ENCODE results near the gene DLAT.
A peak's percentile ranks its signal among the peaks of the same experiment; 100 is the strongest.
"Not testable (repeated sequence)": the region's sequence is repeated elsewhere in the genome, so short reads cannot be mapped to it uniquely, and the experiment has no call there.

The DLAT gene

DNA sequence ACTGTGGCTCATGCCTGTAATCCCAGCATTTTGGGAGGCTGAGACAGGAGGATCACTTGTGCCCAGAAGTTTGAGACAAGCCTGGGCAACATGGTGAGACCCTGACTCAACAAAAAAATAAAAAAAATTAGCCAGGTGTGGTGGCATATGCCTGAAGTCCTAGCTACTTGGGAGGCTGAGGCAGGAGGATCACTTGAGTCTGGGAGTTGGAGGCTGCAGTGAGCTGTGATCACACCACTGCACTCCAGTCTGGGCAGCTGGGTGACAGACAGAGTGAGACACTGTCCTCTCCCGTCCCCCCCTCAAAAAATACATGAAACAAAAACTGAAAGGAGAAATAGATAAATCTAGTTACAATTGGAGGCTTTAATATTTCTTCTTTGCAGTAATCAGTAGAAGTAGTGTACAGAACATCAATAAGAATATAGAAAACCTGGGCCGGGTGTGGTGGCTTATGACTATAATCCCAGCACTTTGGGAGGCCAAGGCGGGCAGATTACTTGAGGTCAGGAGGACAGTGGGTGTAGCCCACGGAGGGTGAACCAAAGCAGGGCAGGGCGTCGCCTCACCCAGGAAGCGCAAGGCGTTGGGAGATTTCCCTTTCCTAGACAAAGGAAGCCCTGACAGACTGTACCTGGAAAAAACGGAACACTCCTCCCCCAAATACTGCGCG is 19.6 kb upstream of the DLAT start:
- no peak for DNase-seq (ENCODE audit: low spot score)

DNA sequence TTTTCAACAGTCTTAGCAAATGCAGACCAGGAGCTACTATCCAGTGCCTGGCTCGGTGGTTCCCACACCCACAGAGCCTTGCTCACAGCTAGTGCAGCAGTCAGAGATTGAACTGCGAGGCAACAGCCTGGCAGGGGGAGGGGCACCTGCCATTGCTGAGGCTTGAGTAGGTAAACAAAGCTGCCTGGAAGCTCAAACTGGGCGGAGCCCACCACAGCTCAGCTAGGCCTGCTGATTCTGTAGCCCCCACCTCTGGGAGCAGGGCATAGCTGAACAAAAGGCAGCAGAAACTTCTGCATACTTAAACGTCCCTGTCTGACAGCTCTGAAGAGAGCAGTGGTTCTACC is 19.1 kb upstream of the DLAT start:
- DNase-seq (ENCODE audit: low spot score), result not testable (repeated sequence)

DNA sequence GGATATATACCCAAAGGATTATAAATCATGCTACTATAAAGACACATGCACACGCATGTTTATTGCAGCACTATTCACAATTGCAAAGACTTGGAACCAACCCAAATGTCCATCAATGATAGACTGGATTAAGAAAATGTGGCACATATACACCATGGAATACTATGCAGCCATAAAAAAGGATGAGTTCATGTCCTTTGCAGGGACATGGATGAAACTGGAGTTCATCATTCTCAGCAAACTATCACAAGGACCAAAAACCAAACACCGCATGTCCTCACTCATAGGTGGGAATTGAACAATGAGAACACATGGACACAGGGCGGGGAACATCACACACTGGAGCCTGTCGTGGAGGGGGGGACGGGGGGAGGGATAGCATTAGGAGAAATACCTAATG is 13.8 kb upstream of the DLAT start:
- DNase-seq (ENCODE audit: low spot score), result not testable (repeated sequence)

DNA sequence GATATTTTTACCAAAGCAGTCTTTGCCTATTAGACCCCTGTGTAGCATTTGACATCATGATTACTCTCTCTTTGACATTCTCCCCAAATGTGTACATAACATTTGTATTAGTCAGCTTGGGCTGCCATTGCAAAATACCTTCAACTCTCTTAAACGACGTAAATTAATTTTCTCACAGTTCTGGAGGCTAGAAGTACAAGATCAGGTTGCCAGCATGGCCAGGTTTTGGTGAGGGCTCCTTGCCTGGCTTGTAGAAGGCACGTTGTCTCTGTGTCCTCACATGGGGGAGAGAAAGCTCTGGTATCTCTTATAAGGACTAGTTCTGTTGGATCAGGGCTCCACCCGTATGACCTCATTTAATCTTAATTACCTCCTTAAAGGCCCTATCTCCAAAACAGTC is 12.3 kb upstream of the DLAT start:
- no peak for DNase-seq (ENCODE audit: low spot score)

DNA sequence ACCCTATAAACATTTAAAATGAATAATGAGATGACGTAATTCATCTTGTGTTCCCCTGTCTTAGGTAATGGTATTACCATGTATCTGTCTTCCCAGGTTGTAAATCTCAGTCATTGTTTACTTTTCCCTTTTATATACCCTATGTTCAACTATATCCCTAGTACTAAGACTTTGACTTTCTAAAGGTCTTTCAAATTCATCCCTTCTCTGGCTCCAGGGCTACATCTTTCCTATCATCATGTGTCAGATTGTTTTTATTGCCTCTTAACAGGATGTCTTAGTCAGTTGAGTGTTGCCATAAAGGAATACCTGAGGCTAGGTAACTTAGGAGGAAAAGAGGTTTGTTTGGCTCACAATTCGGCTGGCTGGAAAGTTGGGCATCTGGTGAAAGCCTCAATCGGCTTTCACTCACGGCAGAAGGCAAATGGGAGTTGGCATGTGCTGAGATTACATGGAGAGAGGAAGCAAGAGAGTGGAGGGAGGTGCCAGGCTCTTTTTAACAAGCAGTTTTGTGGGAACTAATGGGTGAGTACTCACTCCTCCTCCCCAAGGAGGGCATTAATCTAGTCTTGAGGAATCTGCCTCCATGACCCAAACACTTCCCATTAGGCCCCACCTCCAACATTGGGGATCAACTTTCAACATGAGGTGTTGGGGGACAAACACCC is 11.6 kb upstream of the DLAT start:
- DNase-seq (ENCODE audit: low spot score), result no peak

DNA sequence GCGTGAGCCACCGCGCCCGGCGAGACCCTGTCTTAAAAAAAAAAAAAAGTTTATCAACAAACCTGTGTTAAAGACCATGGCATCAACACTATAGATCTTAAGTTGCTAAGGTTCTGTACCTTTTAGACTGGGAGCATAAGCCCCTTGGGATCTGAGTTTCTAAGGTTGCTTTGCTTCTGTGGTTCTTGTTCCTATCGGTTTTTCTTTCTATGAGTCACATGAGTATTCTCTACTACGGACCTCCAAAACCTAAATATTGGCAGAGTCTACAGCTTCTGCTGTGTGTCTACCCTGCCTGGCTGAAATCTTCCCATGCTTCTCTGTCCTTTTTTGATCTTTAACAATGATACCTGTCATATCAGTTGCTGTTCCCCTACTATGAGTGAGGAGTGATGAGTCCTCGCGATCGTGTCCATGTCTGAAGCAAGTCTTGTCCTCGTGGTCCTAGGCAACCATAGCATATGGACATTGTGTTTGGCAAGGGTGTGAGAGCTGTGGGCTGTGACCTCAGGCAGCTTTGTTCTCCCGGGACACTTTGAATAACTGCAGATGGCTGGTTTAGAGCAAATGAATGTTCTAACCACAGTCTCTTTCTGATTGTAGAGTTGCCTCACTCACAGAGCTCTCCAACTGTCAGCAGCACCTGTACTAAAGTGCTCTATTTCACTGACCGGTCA is 9.0 kb upstream of the DLAT start:
- DNase-seq (ENCODE audit: low spot score), result no peak

DNA sequence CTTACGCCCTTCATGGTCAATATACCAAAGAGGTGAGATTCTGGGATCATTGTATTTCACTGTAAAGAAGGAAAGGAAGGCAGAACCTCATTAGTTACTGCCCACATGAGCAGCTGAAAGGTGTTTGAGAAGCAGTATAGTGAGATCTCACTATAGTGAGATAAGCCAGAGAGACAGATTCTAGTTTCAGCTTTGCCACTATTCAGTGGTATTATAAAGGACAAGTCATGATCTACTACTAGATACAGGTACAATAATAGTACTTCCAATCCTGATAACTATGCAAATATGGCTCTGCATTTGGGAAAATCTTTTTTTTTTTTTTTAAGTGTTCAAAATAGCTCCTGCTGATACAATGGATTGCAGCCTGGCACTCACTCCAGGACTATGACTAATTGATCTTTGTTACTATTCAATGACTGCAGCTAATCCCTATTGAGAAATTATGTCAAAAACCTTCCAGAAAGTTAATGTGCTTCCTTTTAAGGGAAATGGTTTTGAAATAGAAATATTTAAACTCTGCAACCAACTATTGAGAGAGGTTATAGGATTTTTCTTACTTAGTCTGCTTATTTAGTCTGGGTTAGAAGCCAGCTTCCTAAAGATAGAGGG is 8.3 kb upstream of the DLAT start:
- DNase-seq (ENCODE audit: low spot score), result peak; percentile 21

DNA sequence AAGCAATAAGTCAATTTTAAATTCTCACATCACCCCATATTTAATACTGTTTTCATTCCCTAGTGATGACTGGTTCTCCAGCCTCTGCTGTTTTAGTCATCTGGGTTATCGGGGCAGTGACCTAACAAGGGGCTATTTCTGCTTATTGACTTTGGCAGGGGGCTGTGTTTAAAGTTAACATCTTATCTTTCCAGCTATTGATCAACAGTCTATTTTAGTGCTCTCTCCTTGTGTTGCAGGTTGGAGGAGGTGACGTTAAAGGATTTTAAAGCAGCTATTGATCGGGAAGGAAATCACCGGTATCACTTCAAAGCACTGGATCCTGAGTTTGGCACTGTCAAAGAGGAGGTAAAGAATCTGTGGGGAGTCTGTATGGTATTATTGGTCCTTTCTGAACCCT is 7.7 kb upstream of the DLAT start:
- no peak for DNase-seq (ENCODE audit: low spot score)

DNA sequence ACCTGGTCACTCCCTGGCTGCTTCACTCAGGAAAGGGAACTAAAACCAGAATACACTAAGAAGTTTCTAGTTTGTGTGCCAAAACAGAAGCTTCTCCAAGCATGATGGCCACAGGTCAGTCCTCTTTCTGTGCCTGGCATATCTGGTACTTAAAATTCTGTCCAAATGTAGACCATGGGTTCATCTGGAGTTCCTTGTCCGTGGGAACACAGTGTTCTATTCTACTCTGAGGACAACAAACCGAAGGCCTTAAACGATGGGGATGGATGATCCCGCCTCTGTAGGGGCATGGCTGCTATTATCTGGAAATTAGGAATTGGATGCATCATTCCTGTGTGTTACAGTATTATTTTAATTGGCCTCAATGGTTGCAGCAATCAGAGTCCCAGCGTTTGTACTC is 6.1 kb upstream of the DLAT start:
- DNase-seq (ENCODE audit: low spot score), result no peak

DNA sequence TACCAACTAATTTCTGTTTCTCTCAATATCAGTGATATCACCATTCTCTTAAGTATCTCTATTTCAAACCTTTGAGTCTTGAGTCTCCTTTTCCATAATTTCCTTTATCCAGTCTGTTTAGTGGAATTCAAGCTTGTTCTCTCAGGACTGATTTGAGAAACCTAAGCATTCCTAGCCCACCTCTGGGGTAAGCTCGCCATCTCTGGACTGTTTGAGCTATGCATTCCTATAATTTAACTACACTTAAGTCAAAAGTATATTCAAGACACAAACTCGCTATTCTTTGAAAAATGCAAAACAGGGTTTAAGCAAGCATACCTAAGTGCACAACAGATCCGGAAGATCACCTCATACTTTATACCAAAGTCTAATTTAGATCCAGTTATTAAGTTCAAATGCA is 2.1 kb upstream of the DLAT start:
- no peak for DNase-seq (ENCODE audit: low spot score)

DNA sequence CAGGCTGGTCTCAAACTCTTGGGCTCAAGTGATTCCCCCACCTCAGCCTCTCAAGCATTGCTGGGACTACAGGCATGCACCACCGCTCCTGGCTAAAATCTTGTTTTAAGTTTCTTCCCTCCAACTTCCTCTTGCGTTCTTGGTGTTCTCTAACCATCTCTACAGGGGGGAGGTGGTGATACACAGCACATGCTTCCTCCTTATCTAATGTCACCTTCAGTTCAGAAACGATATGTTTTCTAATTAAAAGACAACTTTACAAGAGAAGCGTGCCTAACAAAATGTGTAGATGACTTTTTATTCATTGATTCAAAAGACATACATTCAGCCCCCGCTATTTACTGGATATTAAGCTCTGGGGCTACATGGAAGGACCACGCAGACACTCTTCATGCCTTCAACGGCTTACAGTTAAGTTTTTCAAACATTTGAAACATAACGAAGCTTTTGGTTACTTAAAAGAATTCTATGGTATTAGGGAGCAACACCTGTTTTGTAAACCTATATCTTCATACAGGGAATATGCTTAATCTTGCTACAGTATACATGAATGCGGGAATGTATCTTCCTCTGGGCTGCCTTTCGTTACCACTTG is 933 bp upstream of the DLAT start:
- peak; percentile 17 for DNase-seq (ENCODE audit: low spot score)

DNA sequence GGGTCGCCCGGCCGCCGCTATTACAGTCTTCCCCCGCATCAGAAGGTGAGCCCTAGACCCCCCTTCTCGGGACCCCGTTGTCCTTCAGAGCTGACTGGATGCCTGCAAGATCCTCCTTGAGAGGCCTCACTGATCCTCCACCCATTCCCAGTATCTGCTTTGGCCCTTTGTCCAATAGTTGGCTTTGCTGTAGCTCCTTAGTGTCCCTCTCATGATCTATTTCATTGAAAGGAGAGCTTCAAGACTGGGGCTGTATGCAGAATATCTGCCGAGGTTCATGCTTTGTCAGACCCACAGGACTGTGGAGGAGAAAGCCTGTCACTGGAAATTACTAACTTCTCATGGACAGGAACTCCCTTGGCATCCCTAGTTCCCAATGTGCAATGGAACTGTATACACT is 499 bp downstream of the DLAT start:
- DNase-seq (ENCODE audit: low spot score), result peak; percentile 24

DNA sequence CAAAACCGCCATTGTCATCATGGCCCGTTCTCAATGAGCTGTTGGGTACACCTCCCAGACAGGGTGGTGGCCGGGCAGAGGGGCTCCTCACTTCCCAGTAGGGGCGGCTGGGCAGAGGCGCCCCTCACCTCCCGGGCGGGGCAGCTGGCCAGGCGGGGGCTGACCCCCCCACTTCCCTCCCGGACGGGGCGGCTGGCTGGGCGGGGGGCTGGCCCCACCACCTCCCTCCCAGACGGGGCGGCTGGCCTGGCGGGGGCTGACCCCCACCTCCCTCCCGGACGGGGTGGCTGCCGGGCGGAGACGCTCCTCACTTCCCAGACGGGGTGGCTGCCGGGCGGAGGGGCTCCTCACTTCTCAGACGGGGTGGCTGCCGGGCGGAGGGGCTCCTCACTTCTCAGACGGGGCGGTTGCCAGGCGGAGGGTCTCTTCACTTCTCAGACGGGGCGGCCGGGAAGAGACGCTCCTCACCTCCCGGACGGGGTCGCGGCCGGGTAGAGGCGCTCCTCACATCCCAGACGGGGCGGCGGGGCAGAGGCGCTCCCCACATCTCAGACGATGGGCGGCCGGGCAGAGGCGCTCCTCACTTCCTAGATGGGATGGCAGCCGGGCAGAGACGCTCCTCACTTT is 1.7 kb downstream of the DLAT start:
- DNase-seq (ENCODE audit: low spot score), result not testable (repeated sequence)

DNA sequence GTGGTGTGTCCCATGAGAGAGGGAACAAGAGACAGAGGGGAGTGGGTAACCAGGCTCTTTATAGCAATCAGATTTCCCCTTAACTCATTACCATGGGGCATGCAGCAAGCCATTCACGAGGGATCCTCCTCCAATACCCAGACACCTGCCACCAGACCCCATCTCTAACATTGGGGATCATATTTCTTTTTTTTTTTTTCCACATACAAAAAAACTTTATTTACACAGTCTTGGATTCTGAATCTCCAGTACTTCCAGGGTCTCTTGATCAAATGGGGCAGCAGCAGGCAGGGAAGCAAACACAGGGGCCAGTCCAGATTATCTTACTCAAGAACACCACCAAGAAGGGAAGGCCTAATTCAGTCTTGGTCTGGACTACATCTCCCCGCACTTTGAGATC is 4.3 kb downstream of the DLAT start:
- no peak for DNase-seq (ENCODE audit: low spot score)

DNA sequence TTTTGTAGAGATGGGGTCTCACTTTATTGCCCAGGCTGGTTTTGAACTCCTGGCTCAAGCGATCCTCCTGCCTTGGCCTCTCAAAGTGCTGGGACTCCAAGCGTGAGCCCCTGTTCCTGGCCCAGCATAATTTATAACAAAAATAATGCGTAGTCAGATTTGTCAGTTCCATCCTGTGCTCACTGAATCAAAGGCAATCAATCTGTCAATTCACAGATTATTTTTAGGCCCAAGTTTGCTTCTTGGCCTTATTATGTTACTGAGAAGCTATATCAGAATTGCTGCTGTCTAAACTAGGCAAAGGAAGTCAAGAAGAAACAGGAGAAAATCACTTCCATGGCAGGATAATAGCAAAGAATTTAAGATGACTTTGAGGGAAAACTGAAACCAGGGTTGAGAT is 8.7 kb downstream of the DLAT start:
- DNase-seq (ENCODE audit: low spot score), result no peak

DNA sequence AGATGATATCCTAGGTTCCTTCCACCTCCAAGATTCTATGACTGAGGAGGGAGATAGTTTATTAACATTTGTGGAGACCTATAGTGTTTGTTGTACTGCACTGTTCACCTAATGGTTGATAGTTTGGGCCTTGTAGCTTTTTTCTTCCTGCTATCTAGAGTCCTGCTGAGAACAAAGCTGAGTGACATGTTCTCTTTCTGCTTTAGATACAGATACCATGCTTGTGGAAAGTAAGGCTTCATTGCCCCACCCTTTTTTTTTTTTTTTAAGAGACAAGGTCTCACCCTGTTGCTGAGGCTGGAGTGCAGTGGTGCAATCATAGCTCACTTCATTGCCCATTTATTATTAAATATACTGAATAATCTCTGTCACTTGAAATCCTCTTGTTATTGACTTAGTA is 12.3 kb downstream of the DLAT start:
- DNase-seq (ENCODE audit: low spot score), result no peak

DNA sequence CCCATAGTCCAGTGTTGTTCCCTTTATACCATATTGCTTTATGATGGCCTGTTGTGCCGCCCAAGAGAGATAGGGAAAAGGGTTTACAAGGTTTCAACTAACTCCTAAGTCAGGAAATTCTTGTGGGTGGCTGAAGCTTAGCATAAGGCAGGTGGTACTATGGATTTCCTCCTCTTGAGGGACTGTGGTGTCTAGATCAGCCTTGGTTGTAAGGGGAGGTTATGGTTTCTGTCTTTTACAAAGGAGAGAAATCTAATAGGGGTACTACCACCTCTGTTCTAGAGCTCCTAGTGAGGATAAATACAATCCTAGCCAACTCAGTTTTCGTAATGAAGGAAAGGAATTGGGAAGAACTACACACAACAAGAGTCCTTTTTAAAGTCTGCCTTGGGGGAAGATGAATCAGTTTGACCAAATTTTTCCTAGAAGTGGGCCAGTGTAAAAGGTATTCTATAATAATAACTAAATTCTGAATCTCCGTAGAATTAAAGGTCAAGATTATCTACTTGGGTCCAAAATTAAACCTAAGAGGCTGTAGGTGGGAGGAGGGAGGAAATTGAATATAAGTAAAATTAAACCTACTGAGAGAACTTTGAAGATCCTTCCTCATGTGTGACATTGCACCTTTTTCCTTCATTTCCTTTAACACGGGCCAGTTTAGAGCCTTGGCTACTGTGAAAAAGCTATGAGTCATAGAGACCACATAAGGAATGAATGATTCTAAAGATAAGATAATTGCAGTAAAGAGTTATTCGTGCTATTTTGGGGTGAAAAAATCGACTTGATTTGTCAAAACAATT is 17.2 kb downstream of the DLAT start:
- peak; percentile 45 for DNase-seq (ENCODE audit: low spot score)

DNA sequence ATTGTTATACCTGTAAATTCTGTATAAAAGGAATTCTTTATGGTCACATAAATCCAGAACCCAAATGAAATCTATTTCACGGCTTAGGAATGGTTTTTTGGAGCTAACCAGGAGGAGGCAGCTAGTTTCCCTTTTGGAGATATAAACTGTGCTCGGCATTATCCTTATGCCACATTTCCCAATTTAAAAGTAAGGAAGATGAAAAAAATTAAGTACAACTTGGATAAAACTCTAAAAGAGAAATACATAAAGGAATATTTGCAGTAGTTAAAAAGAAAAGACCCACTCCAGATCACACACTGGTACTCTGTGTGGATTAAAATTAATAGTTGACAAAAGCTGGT is 17.7 kb downstream of the DLAT start:
- DNase-seq (ENCODE audit: low spot score), result no peak

DNA sequence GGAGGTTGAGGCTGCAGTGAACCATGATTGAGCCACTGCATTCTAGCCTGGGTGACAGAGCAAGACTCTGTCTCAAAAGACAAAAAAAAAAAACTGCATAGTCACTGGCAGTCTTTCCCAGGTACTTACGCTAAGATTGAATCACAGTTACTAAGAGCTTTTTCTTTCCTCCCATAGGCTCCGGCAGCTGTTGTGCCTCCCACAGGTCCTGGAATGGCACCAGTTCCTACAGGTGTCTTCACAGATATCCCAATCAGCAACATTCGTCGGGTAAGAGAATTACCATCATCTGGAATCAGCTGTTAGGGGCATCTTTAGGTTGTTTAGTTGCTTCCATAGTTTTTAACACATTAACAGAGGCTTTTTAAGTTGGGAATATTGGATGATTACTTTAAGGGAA is 19.8 kb downstream of the DLAT start:
- no peak for DNase-seq (ENCODE audit: low spot score)

DNA sequence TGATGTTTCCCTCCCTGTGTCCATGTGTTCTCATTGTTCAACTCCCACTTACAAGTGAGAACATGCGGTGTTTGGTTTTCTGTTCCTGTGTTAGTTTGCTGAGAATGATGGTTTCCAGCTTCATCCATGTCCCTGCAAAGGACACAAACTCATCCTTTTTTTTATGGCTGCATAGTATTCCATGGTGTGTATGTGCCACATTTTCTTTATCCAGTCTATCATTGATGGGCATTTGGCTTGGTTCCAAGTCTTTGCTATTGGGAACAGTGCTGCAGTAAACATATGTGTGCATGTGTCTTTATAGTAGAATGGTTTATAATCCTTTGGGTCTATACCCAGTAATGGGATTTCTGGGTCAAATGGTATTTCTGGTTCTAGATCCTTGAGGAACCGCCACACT is 21.4 kb downstream of the DLAT start:
- DNase-seq (ENCODE audit: low spot score), result not testable (repeated sequence)

DNA sequence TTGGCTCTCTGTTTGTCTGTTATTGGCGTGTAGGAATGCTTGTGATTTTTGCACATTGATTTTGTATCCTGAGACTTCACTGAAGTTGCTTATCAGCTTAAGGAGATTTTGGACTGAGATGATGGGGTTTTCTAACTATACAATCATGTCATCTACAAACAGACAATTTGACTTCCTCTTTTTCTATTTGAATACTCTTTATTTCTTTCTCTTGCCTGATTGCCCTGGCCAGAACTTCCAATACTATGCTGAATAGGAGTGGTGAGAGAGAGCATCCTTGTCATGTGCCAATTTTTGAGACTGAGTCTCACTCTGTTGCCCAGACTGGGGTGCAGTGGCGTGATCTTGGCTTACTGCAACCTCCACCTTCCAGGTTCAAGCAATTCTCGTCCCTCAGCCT is 23.0 kb downstream of the DLAT start:
- DNase-seq (ENCODE audit: low spot score), result not testable (repeated sequence)

DNA sequence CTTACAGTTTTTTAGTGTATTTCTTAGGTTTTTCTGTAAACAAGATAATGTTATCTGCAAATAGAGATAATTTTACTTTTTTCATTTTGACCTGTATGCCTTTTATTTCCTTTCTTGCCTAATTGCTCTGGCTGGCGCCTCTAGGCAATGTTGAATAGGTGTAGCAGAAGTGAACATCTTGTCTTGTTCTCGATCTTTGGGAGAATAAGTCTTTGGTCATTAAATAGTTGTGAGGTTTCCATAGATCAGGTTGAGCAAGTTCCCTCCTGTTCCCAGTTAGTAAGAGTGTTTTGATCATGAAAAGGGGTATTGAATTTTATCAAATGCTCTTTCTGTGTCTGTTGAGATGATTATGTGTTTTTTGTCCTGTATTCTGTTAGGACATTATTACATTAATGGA is 24.6 kb downstream of the DLAT start:
- DNase-seq (ENCODE audit: low spot score), result no peak

Measured in kidney tubule cell (primary cell).